NCI-H1092 (cell line): ENCODE measurements around the gene C11orf87.
A peak's percentile ranks its signal among the peaks of the same experiment; 100 is the strongest.

ENCODE experiments used
- DNase-seq: peaks from one replicate; lab custom pipeline; 2025; lab: John Stamatoyannopoulos, UW

Gene C11orf87

DNA sequence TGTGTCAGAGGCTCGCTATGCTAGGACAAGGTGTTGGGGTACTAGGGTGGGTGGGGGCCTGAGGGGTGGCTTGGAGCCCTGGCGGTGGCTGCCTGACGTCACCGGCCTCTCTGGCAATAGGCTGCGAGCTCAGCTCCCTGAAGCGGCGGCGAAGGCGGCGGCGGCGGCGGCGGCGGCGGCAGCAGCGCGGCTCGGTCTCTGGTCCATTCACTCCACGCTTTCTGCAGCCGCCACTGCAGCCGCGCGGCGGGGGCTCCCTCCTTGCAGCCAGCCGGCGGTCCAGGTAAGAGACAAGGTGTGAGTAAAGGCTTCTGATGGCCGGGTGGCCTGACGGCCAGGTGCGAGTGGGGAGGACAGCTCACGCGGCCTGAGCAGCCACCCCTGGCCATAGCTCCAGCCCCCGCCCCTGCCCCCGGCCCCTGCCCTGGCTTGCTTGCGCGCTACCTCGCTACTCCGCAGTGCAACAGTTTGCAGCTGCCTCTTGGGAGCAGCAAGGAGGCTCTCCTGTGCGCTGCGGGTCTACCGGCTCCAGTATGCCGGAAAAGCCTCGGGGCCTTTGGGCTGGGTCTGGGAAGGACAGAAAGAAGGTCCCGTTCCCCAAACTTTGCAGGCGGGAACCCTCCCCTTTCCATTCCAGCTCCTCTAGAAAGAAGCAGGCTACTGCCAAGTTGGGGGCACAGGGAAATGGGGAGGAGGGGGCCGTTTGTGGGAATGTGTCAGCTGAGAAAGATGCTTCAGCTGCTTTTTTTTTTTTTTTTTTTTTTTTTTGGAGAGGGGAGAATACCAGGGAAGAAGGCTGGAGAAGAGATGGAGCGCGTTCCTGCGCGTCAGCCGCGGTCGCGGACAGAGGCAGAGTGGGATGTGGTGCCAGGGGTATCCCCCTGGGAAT is at the start of gene C11orf87:
Gene C11orf87, plus strand, starts transcription at position 210 of the 889 bp plus-strand sequence. CDS start 1,444 bp downstream, outside the sequence.
- peak; percentile 53 for DNase-seq

DNA sequence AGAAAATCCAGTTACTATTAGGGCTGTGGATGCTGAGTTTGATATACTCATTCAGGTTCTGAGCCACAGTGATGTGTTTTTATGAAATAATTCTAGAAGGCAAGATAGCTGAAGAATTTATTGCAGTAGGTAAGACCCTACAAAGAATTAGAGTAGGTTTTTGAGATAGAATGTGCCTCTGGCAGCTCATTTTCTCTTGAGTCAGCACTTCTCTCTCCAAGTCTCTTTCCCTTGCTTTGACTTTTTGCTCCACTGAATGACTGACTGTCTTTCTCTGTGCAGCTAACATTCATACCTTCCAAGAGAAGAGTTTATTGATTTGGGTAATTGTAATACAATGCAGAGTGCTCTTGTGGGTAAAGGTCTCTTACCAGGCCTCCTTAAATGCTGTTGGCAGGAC is 48.0 kb upstream of the C11orf87 start:
- no peak for DNase-seq

DNA sequence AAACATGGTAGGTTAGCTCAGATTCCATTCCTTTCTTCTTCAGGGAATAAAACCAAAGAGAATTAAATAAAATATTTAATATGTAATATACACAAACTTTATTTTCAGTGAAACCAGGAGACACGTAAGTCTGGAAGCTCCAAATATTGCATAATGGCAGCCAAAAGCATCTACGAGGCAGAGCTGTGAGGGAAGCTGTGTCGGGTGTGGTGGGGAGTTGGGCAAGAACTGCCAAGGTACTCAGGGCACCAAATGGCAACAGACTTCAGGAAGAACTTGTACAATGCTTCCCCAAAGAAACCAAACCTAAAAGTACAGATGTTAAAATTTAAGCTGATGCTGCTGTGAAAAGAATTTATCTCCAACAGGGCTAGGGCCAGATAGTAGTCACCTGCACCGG is 47.5 kb upstream of the C11orf87 start:
- no peak for DNase-seq

DNA sequence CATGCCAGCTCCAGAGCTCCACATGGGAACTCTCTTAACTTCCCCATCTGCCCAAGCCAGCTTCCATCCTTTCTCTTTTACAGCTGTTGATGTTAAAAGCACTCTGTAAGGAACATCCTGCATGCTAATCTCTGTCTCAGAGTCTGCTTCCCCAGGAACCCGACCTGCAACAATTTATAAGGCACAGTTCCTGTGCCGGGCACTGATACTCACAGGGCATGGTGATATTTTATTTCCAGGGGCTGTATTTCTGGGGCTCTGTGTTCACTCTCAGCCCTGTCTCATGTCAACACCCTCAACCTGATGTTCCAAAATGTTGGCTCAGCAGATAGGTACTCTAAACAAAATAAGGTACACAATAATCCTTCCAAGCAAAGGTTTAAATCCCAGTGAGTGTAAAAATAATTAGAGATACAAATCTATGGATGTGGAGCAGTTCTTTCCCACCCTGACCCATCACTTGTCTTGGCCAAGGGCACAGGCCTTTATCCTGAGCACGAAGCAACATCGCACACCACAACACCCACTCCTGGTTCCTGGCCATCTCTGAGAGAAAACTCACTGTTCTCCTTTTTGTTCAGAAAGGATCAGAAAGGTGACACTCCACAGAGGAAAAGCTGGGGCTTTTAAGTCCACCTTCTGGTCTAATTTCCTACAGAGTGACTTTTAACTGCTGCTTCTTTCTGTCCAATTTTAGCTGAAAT is 44.8 kb upstream of the C11orf87 start:
- no peak for DNase-seq

DNA sequence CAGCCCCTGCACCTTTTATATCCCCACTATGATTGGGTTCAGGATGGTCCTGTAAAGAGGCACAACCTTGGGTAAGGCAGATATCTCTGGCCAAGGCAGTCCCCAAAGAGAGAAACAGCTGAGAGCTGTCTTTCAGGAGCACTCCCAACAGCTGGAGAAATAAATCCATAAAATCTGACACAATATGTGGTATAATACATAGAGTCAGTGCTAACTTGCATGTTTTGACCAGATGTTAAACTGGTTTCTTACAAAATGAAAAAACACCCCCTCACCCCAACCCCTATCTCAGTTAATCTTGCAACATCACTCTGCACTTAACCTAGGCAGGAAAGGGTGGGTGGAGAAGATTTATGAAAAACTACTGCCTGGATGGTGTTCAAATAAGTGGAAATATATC is 44.0 kb upstream of the C11orf87 start:
- no peak for DNase-seq

DNA sequence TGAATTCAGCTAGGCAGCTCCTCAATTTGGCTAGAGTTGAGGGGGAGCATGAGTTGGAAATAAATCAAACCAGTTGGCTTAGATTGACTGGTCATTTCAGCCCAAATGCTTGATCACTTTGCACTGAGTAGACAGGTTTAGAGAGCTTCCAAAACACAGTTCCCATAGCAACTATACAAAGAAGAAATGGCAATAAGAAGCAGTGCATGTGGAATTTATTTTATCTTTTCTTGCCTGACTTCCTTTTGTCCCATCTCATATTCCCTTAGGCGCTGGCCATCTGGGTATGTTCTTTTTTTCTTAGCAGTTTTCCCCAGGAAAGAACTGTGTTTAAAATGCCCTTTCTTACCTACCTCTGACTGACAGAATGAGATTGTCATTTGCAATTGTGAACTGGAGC is 38.7 kb upstream of the C11orf87 start:
- no peak for DNase-seq

DNA sequence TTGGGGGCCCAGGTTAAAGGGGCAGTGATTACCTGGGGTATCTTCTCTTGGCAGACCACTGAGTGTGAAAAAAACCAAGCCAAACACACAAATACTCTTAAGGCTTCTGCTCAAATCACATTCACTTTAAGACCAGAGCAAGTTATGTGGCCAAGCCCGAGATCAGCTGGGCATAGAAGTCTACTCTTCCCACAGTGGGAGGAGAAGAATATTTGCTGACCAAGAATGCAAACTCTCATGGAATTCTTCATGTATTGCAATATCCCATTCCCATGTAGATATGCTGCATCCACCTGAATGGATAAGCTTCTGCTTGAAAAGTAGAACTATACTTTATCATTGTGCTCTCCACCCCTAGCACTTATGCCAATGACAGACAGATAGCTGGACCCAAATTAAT is 37.1 kb upstream of the C11orf87 start:
- DNase-seq, result no peak

DNA sequence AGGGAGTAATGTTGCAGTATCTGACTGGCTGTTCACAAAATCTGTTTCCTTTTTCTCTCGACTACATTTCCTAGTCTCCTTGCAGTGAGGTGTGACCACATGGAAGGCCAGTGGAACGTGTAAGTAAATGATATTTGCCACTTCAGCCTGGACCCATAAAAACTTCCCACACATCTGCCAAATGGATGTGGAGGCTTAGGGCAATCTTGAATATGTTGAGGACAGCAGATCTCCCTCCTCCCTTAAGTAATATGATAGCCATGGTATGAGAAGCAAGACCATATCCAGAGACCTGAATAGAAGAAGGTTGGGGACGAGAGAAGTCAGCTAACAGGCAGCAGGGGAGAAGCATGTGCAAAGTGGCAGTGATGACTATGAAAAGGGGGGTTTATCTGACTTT is 33.0 kb upstream of the C11orf87 start:
- DNase-seq, result no peak

DNA sequence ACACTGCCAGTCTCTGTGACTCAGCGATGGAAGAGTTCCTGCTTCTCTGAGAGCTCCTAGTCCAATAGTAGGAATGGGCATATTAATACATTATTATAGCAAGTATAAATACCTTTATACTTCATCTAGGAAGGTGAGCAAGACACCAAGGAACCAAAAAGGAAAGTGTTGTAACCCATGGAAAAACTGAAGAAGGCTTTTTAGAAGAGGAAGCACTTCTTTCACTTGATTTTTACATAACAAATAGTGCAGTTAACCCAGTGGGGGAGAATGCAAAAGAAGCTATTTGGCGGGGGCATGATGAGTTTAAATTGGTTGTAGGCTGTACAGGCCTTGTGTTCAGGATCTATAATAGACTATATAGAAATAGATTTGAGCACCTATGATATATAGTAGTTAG is 31.2 kb upstream of the C11orf87 start:
- DNase-seq, result no peak

DNA sequence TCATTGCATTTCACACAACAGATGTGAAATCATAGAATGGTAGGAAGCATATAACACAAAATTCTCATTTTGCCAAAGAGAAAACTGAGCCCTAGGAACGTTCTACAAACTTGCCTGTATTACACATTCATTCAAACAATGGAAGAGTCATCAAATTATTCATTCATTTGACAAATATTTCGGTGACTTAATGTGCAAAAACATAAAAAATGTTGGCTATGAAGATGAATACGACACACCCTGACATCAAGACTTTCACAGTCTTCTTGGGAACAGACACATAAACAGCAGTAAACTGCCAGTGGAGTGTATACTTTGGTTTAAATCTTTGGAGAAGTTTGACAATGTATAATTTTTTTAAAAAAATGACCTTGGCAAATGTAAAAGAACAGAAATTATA is 20.4 kb upstream of the C11orf87 start:
- no peak for DNase-seq

DNA sequence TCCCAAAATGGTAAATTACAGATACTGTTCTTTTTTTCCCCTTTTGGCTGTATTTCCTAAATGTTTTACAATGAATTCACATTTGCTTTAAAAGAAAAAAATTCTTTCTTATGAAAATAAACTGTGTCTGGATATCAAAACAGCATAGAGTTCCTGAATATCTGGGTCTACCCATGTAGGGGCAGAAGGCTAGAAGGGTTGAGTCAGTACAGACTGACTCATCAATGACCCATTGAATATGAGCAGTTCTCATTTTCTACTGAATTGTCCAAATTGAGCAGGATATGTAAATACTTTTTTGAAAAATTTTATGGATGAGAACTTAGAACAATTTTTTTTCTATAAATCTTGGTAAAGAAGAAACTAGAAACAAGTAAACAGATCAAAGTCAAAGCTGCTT is 16.3 kb upstream of the C11orf87 start:
- DNase-seq, result no peak

DNA sequence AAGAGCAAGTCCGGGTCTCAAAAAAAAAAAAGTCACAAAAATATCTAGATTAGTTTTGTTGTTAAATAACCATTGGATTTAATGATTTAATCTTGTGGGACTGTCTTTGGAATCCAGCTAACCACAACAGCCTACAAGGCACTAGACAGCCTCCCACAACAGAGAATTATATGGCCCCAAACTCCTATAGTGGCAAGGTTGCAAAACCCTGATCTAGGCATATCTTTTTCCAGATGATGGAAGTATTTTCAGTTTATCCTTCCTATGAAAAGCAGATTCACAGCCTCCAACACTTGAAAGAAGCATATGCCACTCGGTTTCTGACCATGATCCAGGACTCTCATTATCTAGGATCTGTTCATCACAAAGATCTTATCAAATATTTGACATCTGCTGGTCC is 5.4 kb upstream of the C11orf87 start:
- no peak for DNase-seq

DNA sequence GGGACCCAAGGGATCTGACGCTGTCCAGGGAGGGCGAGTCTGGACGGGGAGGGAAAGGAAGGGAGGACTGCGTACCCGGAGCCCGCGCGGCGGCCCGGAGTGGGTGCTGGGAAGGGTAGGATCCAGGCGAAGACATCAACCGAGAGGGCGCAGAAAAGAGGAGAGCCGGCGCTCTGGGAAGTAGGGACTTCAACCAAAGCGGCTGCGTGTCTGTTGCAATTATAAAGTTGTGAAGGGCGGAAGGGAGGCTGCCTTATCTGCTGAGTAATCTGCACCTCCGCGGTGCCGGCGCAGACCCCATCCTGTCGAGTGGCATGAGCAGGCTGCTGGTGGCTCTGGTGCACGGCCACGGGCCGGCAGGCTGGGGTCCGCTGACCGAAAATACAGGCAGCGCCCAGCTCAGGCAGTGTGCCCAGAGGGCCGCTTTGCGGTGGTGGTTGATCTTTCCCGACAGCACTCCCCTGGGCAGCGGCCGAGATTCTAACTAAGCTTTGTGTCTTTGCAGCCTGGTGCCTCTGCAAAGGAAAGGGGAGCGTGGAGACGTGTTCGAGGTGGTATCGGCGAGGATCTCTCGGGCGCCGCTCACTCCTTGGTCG is 978 bp downstream of the C11orf87 start:
- DNase-seq, result peak; percentile 51

DNA sequence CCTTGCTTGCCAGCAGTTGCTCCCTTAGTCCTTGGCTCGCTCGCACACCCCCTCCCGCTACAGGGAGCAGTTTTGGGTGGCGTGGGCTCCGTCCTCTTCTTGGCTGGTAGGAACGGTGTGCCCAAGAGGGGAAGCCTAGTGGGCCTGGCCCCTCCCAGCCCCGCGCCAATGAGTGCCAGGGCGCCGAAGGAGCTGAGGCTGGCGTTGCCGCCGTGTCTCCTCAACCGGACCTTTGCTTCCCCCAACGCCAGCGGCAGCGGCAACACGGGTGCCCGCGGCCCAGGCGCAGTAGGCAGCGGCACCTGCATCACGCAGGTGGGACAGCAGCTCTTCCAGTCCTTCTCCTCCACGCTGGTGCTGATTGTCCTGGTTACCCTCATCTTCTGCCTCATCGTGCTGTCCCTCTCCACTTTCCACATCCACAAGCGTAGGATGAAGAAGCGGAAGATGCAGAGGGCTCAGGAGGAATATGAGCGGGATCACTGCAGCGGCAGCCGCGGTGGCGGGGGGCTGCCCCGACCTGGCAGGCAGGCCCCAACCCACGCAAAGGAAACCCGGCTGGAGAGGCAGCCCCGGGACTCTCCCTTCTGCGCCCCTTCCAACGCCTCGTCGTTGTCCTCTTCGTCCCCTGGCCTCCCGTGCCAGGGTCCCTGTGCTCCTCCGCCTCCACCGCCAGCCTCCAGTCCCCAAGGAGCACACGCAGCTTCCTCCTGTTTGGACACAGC is 1.6 kb downstream of the C11orf87 start:
- DNase-seq, result no peak

DNA sequence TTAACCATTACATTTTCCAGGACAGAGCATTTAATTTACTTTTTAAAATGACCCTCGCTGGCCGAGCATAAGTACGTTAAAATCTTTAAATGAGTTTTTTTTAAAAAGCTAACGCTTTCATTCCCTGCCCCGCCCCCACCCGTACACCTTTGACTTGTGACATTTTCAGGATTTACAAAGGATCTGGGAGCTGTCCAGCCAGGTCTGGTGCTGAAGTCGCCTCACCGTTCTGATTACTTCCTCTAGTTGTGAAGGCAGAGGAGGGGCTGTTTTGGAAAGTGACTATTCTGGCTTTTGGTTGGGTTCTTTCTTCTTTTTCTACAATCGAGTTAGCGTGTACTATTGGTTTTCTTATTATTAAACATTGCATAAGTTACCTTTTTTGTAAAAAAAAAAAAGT is 2.9 kb downstream of the C11orf87 start:
- no peak for DNase-seq

DNA sequence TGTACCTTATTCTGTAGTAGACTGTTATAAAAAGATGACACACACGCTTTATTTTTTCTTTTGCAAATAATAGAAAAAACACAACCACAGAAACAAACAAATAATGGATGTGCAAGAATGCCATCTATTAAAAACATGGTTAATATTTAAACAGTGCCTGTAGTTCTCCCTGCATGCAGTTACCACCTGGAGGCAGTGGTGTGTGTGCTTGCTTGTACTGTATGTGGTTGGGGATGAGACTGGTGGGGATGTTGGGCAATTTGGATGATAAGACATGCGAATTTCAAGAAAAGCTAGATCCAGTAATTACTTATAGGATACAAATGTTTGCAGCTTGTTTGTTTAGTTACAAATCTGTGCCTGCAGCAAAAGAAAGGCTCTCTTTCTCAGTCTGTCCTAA is 3.6 kb downstream of the C11orf87 start:
- no peak for DNase-seq

DNA sequence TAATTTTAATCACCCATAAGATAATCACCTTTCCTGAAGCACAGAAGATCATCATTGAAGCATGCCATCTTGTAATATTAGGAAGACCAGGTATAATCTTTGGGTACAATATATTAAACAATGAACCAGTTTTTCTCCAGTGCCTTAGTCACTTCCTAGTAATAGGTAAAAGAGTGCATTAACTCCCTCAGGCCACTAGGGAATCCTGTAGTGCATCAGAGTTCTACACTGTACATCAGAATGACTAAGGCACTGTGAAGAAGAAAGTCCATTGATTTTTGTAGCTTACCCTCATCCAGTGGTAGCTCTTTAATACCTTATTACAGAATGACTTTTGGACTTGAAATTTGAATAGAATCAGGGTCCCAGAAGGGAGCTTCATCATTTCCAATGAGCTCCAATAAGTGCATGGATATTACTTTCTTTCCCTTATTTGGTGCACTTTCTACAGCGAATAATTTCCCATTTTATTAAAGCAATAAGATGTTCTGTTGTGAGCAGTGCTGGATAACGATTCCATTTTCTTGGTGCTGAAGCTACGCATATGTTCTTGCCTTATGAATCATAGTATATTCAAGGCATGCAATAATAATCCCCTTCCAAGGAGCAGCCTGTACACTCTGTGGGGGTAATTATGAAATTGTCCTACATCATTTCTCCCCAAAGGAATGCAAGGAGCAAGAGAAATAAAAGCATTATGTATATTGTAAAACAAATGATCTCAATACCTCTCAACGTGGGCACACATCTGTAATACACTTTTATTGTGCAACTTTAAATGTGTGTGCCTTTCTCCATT is 4.7 kb downstream of the C11orf87 start:
- DNase-seq, result no peak

DNA sequence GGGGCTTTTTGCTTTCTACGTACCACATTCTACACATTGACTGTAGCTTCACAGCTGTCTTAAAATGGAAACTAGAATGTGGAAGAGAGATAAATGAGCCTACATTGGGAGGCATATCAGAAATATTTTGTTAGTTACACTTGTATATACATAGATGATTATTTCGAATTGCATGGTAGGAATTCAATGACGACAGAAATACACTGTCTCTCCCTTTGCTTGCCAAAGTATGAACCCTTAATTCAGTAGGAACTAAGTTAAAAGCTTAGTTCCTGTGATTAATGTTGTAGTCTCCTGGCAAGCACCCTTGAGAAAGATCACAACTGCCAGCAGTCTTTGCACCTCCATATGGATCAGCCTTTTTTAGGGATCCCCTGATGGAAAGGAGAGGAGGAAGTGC is 10.1 kb downstream of the C11orf87 start:
- no peak for DNase-seq

DNA sequence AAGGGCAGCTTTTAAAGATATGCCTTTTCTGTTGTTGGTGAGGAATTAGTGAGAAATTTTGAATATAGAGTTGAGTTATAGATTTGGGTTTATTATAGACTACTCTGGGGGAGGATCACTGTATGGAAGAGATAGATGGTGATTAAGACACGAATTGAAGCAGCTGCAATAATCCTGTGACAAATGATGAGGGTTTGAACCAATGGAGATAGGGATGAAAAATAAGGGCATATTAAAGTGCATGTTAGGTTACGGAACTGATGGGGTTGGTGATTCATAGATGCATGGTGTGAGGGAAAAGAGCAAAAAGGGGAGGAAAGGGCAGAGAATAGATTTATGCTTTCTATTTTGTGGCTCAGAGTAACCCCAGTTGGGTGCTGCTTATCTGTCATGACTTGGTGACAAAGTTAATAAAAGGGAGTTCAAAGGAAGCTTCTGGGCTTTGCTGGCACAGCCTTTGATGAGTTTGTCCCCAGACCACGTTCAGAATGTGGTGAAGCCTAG is 11.8 kb downstream of the C11orf87 start:
- DNase-seq, result no peak

DNA sequence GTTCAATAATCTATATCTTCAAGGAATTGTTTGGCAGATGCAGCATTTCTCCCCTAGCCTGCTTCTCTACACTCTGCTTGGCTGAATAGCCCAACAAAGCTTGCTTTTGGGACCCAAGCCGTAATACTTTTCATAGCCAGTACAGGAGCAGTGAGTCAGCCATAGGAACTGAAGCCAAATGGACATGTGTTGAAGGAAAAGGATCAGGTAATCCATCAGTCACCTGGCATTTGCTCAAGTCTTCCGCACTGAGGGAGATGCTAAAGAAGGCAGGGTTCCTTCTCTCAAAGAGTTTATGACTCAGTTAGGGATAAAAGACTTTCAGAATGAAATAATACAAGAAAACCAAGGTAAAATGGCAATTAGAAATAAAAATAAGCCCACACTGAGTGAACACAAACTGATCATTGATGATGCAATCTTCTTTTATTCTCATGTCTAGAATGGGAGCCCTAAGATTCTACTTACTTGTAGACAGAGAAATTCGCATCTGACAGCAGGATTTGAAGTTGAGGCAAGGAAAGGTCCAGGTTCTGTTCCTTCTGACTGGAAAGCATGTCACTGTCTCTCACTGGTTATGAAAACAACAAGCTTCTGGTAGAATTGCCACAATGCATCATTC is 13.2 kb downstream of the C11orf87 start:
- DNase-seq, result no peak

DNA sequence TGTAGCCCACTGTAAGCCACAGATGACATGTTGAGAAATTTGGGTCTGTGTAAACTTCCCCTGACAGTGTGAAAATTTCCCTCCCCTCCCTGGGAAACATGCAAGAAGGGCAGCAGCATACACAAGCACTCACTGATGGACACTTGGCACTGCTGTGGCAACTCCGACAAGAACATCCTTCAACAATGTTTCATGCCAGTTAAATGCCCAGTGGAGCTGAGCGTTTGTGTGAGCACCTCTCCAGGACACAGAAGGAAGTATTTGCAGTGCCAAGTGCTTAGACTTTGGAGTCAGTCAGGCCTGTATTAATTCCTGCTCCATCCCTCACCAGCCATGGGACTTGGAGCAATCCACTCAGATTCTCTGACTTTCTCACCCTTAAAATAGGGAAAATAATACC is 17.7 kb downstream of the C11orf87 start:
- no peak for DNase-seq
